Stimulated activated CD4-positive, alpha-beta T cell treated with anti-CD3 and anti-CD28 coated beads, Interleukin-12 subunit alpha, Interleukin-12 subunit beta, amount 100 ng/mL, for 4 hours (primary cell): ENCODE results near the gene WLS.
"Not testable (repeated sequence)": the region's sequence is repeated elsewhere in the genome, so short reads cannot be mapped to it uniquely, and the experiment has no call there.

Experiments used
- DNase-seq: peaks from one replicate; pipeline ENCODE4 v3.0.0-alpha.2; 2020

The WLS gene

GRCh38 chr1:68197891-68198290, 34.4 kb downstream of the WLS start:
- no peak for DNase-seq

DNA sequence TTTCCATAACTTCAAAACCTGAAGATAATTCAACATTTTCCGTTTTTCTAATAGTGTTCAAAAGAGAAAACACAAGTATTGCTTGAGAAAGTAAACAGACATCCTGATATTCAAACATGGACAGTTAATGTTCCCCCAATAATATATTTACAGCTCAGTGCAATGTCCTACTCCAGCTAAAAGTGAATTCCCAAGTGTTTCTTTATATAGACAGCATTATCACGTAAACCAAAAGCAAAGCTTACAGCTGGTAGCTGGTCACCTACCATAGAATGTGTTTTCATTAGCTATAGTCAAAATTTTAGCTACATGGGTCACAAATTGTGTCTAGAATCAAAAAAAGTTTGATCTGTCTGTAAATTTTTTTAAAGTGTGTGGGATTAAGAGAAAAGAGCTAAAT, 34.9 kb downstream of the WLS start:
- DNase-seq = no peak

DNA sequence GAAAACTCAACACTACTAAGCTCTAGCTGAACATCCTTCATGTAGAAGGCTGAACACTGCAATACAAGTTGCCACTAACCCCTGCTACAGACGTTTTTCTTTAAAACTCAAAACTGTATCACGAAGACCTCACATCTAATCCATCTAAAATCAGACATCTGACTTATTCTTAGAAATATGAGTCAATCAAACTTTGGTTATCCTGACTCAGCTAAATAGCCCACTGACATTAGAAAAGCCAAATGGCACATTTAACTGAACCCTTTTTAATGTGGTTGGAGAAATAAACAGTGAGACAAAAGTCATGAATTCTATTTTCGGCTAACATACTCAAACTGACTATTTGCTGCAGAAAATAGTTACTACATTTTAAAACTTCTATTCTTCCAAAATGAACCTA, 35.6 kb downstream of the WLS start:
- no peak for DNase-seq

DNA sequence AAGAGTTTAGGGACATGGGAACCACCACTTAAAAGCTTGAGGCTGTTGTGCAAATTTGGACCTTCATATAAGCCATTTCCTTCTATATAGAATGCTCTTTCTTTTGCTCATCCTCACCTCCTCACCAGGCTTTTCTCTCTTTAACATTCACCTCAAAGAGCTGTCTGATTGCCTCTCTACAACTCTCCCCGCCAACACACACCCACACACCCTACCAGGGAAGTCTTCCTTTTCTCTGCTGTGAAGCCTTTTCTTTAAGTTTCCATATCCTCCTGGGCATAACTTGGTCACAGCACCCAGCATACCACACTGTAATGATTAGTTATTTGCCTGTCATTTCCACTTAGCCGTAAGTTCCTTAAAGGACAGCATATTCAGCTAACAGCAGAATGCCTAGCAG, 40.6 kb downstream of the WLS start:
- no peak for DNase-seq

- DNase-seq = no peak
Measured at GRCh38 chr1:68188644-68189340, 43.5 kb downstream of the WLS start.

DNA sequence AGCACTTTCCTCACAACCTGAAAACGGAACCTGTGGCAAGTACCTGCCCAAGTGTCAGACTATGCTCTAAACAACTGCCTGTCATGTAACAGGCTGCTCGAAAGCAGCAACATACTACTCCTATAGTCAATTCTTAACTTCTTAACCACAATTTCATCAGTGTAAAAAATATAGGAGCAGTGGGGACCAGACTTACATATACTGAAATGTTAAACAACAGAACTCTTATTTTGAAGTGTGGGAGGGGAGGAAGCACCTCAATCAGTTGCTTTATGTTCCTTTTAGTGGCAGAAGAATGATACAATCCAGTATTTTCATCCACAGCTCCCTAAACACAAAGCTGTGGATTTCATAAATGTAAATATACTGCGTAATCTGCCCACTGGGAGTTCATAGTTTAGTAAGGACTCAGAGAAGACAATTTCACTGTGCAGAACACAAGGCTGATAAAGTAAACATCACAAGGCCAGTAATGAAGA, 44.2 kb downstream of the WLS start:
- no peak for DNase-seq

- no peak for DNase-seq
Measured at GRCh38 chr1:68185743-68186142, 46.6 kb downstream of the WLS start.

GRCh38 chr1:68183895-68184294, 48.4 kb downstream of the WLS start:
- DNase-seq = no peak

GRCh38 chr1:68181165-68181556, 51.2 kb downstream of the WLS start:
- DNase-seq = no peak

DNA sequence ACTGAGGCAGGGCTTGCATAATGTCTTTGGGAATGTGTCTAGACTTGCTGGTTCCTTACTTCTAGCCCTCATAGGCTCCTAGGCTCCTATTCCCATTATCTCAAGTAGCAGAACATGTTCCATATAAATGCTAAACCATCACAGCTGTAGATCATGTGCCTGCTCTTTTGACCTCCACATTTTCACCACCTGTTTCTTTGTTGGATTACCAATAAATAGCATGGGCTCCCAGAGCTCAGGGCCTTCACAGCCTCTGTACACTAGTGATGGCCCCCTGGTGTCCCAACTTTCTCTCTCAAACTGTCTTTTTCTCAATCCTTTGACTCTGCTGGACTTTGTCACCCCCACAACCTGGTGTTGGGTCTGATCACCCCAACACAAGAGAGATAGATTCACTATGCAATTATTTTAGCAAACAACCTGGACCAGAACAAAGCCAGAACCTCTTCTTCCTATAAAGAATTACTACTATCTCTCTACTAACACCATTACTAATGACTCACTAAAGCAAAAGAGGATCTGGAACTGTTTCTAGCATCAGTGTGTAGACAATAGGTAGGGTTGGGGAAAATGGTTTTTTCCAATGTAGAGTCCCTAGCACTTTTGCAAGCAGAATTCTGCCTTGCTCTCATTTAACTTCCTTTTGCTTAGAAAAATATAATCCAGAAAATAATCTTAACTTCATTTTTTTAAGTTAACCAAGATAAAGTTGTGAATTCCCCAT, 51.7 kb downstream of the WLS start:
- DNase-seq = no peak

GRCh38 chr1:68178821-68179490, 53.4 kb downstream of the WLS start:
- no peak for DNase-seq

- no peak for DNase-seq
Measured at GRCh38 chr1:68175621-68176398, 56.5 kb downstream of the WLS start.

DNA sequence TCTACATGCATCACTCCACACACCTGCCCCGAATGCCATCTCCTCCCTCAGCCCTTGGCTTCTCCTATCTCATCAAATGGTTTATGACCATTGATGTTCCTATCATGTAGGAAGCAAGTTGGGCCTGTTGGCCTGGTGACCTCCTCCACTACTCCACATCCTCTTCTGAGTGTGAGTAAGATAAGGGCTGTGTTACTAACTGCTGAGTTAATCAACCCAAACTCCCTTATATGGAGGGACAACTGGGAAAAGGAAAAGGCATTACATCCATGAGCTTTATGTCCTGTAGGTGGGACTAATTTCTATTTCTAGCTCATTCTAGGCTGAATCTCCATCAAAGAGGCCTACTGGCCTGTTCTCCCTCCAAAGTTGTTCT, 57.6 kb downstream of the WLS start:
- DNase-seq = no peak

- no peak for DNase-seq
Measured at GRCh38 chr1:68173936-68174737, 58.2 kb downstream of the WLS start.

GRCh38 chr1:68173283-68173935, 58.9 kb downstream of the WLS start:
- no peak for DNase-seq

- not testable (repeated sequence) for DNase-seq
Measured at GRCh38 chr1:68171795-68172194, 60.5 kb downstream of the WLS start.

- no peak for DNase-seq
Measured at GRCh38 chr1:68168545-68169171, 63.7 kb downstream of the WLS start.

GRCh38 chr1:68167211-68167610, 65.1 kb downstream of the WLS start:
- DNase-seq = no peak

- no peak for DNase-seq
Measured at GRCh38 chr1:68166348-68166747, 66.0 kb downstream of the WLS start.

- DNase-seq = no peak
Measured at GRCh38 chr1:68165665-68166064, 66.7 kb downstream of the WLS start.

GRCh38 chr1:68164918-68165317, 67.4 kb downstream of the WLS start:
- DNase-seq = no peak
